Thoracic aorta (tissue), 2 donors: Measurements from ENCODE around the gene HES3. TPM values are rescaled to one million over a fixed set of nuclear protein-coding genes. Genes with fewer than 3 reads are reported as not detected.
"Not testable (repeated sequence)": the region's sequence is repeated elsewhere in the genome, so short reads cannot be mapped to it uniquely, and the experiment has no call there.

Experiments used
- ATAC-seq: fragments of 150-250 bp; one replicate; pipeline ENCODE4 v1.8.0; 2017; ENCODE audit warnings: low read depth; ENCODE audit not compliant: insufficient number of reproducible peaks, low FRiP score
- DNase-seq: peaks from one replicate; pipeline ENCODE4 v3.0.0-alpha.2; 2020; ENCODE audit warnings: low spot score
- H3K27ac ChIP-seq, 2 donors: fragments of 200-600 bp; sonication (generic); 1 replicate in 1 of 2; 2 replicates in 1 of 2; pipeline ENCODE4 v1.5.1; 2016; ENCODE audit warnings: mild to moderate bottlenecking in 2 of 2, moderate library complexity in 2 of 2
- H3K27me3 ChIP-seq: fragments of 200-600 bp; sonication (generic); replicated peaks from 2 replicates; pipeline ENCODE4 v1.6.0; 2016; ENCODE audit warnings: mild to moderate bottlenecking; ENCODE audit not compliant: insufficient read depth
- H3K36me3 ChIP-seq: fragments of 200-600 bp; sonication (generic); one replicate; pipeline ENCODE4 v1.5.1; 2016
- H3K4me1 ChIP-seq, 2 donors: fragments of 200-600 bp; sonication (generic); 1 replicate in 1 of 2; 2 replicates in 1 of 2; pipeline versions ENCODE4 v1.5.1 to v1.6.0; 2016; ENCODE audit warnings: low read depth in 2 of 2, mild to moderate bottlenecking in 1 of 2; ENCODE audit not compliant: control insufficient read depth in 1 of 2
- H3K4me3 ChIP-seq: fragments of 200-600 bp; sonication (generic); 2 replicates; pipeline ENCODE4 v1.5.1; 2016; ENCODE audit warnings: mild to moderate bottlenecking
- H3K9me3 ChIP-seq: fragments of 200-600 bp; sonication (generic); 2 replicates; pipeline ENCODE4 v1.5.1; 2016
- CTCF ChIP-seq: fragments of 200-600 bp; sonication (generic); IDR thresholded peaks from one replicate; pipeline ENCODE4 v1.5.1; 2019; ENCODE audit warnings: antibody characterized with exemption
- total RNA-seq, 2 donors: library from RNA; depleted of rRNA; stranded (reverse); fragments of >200 nt; gene quantifications; one replicate each; pipeline versions ENCODE4 v1.1.0 to v1.2.3, GENCODE V29; 2016

Gene HES3
- total RNA-seq, 2 donors from 2014 or later: not detected

GRCh38 chr1:6211731-6212130 is 32.2 kb upstream of the HES3 start:
- no peak for TF ChIP-seq CTCF
- no peaks in the 10 kb centered on the region for H3K9me3 ChIP-seq
- H3K27me3 ChIP-seq: no peaks in the 10 kb centered on the region
- peaks cover 3 to 6% of the 10 kb centered on the region in 2 donors for H3K4me1 ChIP-seq
- no peak overlapping the region for H3K4me3 ChIP-seq
- H3K36me3 ChIP-seq: no peaks in the 10 kb centered on the region
- DNase-seq (no peak), ATAC-seq (no peak)
- H3K27ac ChIP-seq: no peak overlapping the region

DNA sequence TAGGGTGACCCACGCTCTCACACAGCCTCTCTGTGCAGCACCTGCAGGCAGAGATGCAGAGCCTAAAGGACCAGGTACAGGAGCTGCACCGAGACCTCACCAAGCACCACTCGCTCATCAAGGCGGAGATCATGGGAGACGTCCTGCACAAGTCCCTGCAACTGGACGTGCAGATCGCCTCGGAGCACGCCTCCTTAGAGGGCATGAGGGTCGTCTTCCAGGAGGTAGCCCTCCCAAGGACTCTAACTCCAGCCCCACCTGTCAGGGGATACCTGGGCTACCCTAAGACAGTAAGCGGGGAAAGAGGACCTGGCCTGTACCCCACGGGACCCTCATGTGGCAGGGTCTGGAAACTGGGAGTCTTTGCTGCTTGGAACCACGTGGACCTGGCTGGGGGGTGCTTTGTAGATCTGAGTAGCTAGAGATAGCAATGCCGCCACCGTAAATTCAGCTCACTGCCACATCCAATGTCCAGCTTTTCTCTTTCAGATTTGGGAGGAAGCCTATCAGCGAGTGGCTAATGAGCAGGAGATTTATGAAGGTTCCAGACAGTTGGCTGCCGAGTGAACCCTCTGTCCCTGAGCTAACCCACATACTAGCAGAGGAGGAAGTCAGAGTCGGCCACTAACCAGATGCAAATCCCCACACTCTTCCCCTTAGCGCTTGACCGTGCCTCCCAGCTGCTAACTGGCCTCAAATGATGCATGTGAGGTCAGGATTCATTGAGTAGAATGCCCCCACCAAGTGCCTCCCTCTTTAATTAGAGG is 31.6 kb upstream of the HES3 start:
- DNase-seq (no peak), ATAC-seq (no peak)
- H3K36me3 ChIP-seq: no peaks in the 10 kb centered on the region
- H3K4me3 ChIP-seq: no peak overlapping the region
- H3K27ac ChIP-seq: no peak overlapping the region
- no peaks in the 10 kb centered on the region for H3K4me1 ChIP-seq
- no peaks in the 10 kb centered on the region for H3K27me3 ChIP-seq
- no peaks in the 10 kb centered on the region for H3K9me3 ChIP-seq
- no peak for TF ChIP-seq CTCF

DNA sequence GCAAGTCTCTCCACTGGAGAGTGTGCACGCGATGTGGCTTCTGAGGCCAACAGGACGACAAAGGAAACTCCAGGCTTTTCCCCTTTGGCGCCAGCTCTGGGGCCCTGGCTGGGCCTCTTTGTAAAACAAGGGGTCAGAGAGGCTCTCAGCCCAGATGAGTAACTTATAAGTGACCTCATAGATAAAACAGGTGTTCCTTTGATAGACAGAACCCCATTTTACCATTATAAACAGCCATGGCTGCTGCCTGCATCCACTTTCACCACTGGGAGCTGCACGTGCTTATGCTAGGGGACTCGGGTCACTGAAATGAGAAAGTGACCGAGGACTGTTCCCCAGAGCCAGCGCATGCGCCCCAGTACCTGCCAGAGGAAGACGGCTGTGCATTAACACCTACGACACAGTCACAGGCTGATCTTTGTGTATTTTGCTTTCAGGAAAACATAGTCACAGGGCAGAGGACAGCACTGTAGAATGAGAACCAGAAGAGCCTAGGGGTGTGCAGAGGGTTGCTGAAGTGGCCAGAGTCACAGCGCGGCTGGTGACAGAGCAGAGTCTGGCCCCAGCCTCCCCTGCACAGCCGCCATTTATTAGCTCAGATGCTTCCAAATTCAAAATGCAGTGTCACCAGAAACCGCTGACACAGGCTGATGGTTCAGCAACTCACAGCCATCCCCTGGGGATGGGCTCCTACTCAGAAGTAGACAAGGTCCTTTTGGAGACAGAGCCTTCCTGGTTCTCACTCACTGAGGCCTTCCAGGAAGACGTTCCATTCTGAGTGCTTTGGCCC is 25.4 kb upstream of the HES3 start:
- ATAC-seq: no peak

GRCh38 chr1:6219641-6220040 is 24.3 kb upstream of the HES3 start:
- not testable (repeated sequence) for ATAC-seq, H3K9me3 ChIP-seq, H3K4me3 ChIP-seq, H3K4me1 ChIP-seq, DNase-seq, H3K27ac ChIP-seq, H3K27me3 ChIP-seq
- peaks cover 12% of the 10 kb centered on the region for H3K36me3 ChIP-seq

More for the DNA sequence above, 25.4 kb upstream of the HES3 start:
- no peak overlapping the region for H3K4me3 ChIP-seq
- no peak for DNase-seq
- TF ChIP-seq CTCF: no peak
- H3K4me1 ChIP-seq: no peaks in the 10 kb centered on the region
- H3K9me3 ChIP-seq: no peaks in the 10 kb centered on the region
- peaks cover 6% of the 10 kb centered on the region for H3K36me3 ChIP-seq
- H3K27ac ChIP-seq: no peak overlapping the region
- H3K27me3 ChIP-seq: no peaks in the 10 kb centered on the region

- Histone ChIP-seq H3K4me3 (no peak overlapping the region), H3K36me3 (peaks cover 17% of the 10 kb centered on the region), H3K27ac (no peak overlapping the region), H3K9me3 (no peaks in the 10 kb centered on the region), H3K27me3 (no peaks in the 10 kb centered on the region), H3K4me1 (no peaks in the 10 kb centered on the region)
- ATAC-seq: no peak
- TF ChIP-seq CTCF: no peak
- no peak for DNase-seq
These were observed 23.7 kb upstream of the HES3 start for GRCh38 chr1:6220236-6220635.
